Activated CD4-positive, alpha-beta T cell treated with anti-CD3 and anti-CD28 coated beads for 36 hours (primary cell): ENCODE results near the gene IRF2BP2. TPM values are rescaled to one million over a fixed set of nuclear protein-coding genes. Genes with fewer than 3 reads are reported as not detected.
"Not testable (repeated sequence)": the region's sequence is repeated elsewhere in the genome, so short reads cannot be mapped to it uniquely, and the experiment has no call there.

ENCODE experiments used
- ATAC-seq: fragments of 200-7000 bp; cut with Tn5 transposase; one replicate; pipeline ENCODE4 v1.10.0; 2021; ENCODE audit warnings: mild to moderate bottlenecking, moderate library complexity
- CTCF ChIA-PET: fragments of 350-600 bp; sonication (Branson Sonifier 250); formaldehyde crosslinking; loops from one replicate; lab custom pipeline; 2021; ENCODE audit warnings: antibody characterized with exemption; lab: Charles Lee
- POLR2A ChIA-PET: fragments of 350-600 bp; sonication (Branson Sonifier 250); formaldehyde crosslinking; loops from one replicate; lab custom pipeline; 2021; ENCODE audit warnings: antibody characterized with exemption, inconsistent platforms; lab: Charles Lee
- DNase-seq: peaks from one replicate; pipeline ENCODE4 v3.0.0-alpha.2; 2020
- H3K27ac Mint-ChIP-seq: one replicate; pipeline ENCODE4 v1.8.0; 2021; ENCODE audit warnings: mixed read lengths
- H3K27me3 Mint-ChIP-seq: one replicate; pipeline ENCODE4 v1.8.0; 2021; ENCODE audit warnings: mixed read lengths
- H3K36me3 Mint-ChIP-seq: one replicate; pipeline ENCODE4 v1.8.0; 2021; ENCODE audit warnings: low read depth, mixed read lengths
- H3K4me1 Mint-ChIP-seq: one replicate; pipeline ENCODE4 v1.8.0; 2021; ENCODE audit warnings: mixed read lengths
- H3K4me3 Mint-ChIP-seq: one replicate; pipeline ENCODE4 v1.8.0; 2021; ENCODE audit warnings: mild to moderate bottlenecking, moderate library complexity, mixed read lengths
- H3K9me3 Mint-ChIP-seq: one replicate; pipeline ENCODE4 v1.8.0; 2021; ENCODE audit warnings: low read depth, mixed read lengths
- intact Hi-C, 2 experiments: fragments of 100-400 bp; cut with DNase I in 1 of 2; cut with micrococcal nuclease in 1 of 2; formaldehyde crosslinking; loops; one replicate each; pipeline versions ENCODE4 v1.14.2 to v1.15.1; 2022 to 2024; cut with DNase I, micrococcal nuclease
- total RNA-seq, 2 experiments: library from RNA; stranded (reverse); gene quantifications; one replicate each; pipeline ENCODE4 v1.2.3, GENCODE V29; 2021

IRF2BP2 gene
- total RNA-seq, 2 experiments from 2014 or later, result 132 to 200 TPM

- ChIA-PET CTCF (no interaction called here), POLR2A (no interaction called here)
- Mint-ChIP-seq H3K36me3 (no peaks in the 10 kb centered on the region), H3K27me3 (no peaks in the 10 kb centered on the region), H3K4me1 (no peaks in the 10 kb centered on the region), H3K27ac (no peak overlapping the region), H3K9me3 (peaks cover 5% of the 10 kb centered on the region), H3K4me3 (no peak overlapping the region)
- intact Hi-C loops, result no loop called here
- no peak for DNase-seq
- no peak for ATAC-seq
These were observed 36.0 kb upstream of the IRF2BP2 start for GRCh38 chr1:234645964-234646363.

DNA sequence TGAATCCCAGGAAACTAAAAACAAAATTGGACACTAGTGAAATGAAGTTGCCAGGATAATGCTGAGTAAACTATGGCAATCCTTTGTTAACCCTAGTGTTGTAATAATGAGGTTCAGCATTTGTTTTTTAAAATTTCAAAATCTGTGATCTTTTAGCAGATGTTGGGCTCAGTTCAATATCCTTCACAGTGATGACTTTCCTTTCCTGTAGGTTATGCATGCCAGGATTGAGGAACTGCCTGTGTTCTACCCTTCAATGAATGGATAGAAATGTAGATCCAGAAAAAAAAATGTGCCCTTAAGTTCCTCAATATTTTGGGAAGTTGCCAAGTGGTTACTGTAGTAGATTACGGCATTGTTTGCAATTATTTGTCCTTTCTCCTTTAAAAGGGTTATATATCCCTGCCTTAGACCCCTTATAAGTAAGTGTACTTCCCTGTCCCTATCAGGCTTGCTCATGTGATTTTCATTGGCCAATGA lies 35.5 kb upstream of the IRF2BP2 start:
- Mint-ChIP-seq H3K36me3 (no peaks in the 10 kb centered on the region), H3K4me1 (no peaks in the 10 kb centered on the region), H3K4me3 (no peak overlapping the region), H3K9me3 (peaks cover 5% of the 10 kb centered on the region), H3K27ac (no peak overlapping the region), H3K27me3 (no peaks in the 10 kb centered on the region)
- POLR2A ChIA-PET, result no interaction called here
- DNase-seq (no peak), ATAC-seq (no peak)
- intact Hi-C loops, result no loop called here
- CTCF ChIA-PET, result no interaction called here

- no peak overlapping the region for H3K4me3 Mint-ChIP-seq
These were observed 35.0 kb upstream of the IRF2BP2 start for GRCh38 chr1:234644928-234645327.

GRCh38 chr1:234643850-234644134 lies 33.8 kb upstream of the IRF2BP2 start:
- no peaks in the 10 kb centered on the region for H3K36me3 Mint-ChIP-seq
- H3K27ac Mint-ChIP-seq, result no peak overlapping the region
- intact Hi-C loops, result no loop called here
- ATAC-seq (no peak), DNase-seq (no peak)
- H3K9me3 Mint-ChIP-seq, result peaks cover 5% of the 10 kb centered on the region
- ChIA-PET POLR2A (no interaction called here), CTCF (interaction anchor here (0.5 to 0.7 kb wide), 2 partner anchors 101 to 128 kb away, joined by 3 read pairs; no protein-coding TSS in a partner anchor)
- H3K27me3 Mint-ChIP-seq, result no peaks in the 10 kb centered on the region
- H3K4me1 Mint-ChIP-seq, result no peaks in the 10 kb centered on the region
- H3K4me3 Mint-ChIP-seq, result no peak overlapping the region

More at GRCh38 chr1:234644928-234645327, 35.0 kb upstream of the IRF2BP2 start:
- ATAC-seq (no peak), DNase-seq (no peak)
- intact Hi-C loops, result no loop called here
- H3K27ac Mint-ChIP-seq, result no peak overlapping the region
- ChIA-PET CTCF (no interaction called here), POLR2A (no interaction called here)
- no peaks in the 10 kb centered on the region for H3K27me3 Mint-ChIP-seq
- H3K4me1 Mint-ChIP-seq, result no peaks in the 10 kb centered on the region
- no peaks in the 10 kb centered on the region for H3K36me3 Mint-ChIP-seq
- peaks cover 5% of the 10 kb centered on the region for H3K9me3 Mint-ChIP-seq

DNA sequence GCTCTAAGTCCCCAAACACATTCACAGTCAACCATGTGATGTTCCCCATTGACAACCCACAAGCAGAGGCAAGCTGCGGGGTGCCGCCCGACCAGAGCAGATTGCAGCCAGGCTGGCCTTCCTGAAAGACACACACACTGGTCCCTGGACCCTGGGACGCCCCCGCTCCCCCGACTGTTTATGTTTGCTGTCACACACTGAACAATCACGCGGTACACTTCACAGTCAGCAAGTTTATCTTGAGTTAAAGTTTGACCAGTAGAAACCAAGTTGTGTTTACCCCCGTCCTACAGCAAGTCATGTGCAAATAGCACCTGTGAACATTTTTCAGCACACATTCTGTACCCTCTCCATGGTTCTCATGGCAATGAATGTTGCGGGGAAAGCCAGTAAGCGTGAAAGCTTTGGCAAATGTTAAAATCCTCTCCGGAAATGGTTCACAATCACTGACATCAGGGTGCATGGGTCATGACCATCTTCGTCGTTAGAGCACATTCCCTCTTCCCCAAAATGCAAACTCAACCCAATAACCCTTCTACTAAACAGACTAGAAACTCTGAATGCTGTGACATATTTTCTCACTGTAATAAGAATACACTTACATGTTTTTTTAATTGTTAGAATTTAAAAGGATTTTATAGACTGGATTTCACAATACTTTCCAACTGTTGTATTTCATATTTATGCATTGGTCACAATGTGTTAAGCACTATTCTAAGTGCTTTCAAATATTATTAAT lies 33.3 kb upstream of the IRF2BP2 start:
- H3K27ac Mint-ChIP-seq, result no peak overlapping the region
- no peak overlapping the region for H3K4me3 Mint-ChIP-seq
- H3K27me3 Mint-ChIP-seq, result no peaks in the 10 kb centered on the region
- intact Hi-C loops, result no loop called here
- ATAC-seq (no peak), DNase-seq (no peak)
- ChIA-PET POLR2A (no interaction called here), CTCF (no interaction called here)
- no peaks in the 10 kb centered on the region for H3K36me3 Mint-ChIP-seq
- no peaks in the 10 kb centered on the region for H3K4me1 Mint-ChIP-seq
- peaks cover 5% of the 10 kb centered on the region for H3K9me3 Mint-ChIP-seq

DNA sequence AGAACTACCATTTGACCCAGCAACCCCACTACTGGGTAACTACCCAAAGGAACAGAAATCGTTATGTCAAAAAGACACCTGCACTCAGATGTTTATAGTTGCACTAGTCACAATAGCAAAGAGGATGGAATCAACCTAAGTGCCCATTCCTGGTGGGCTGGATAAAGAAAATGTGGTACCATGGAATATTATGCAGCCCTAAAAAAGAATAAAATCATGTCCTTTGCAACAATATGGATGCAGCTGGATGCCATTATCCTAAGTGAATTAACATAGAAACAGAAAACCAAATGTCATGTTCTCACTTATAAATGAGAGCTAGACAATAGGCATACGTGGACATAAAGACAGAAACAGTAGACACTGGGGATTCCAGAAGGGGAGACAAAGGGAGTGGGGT lies 32.5 kb upstream of the IRF2BP2 start:
- H3K4me1 Mint-ChIP-seq, result no peaks in the 10 kb centered on the region
- H3K27ac Mint-ChIP-seq, result no peak overlapping the region
- no peaks in the 10 kb centered on the region for H3K27me3 Mint-ChIP-seq
- H3K4me3 Mint-ChIP-seq, result no peak overlapping the region
- intact Hi-C loops, result no loop called here
- CTCF ChIA-PET, result no interaction called here
- POLR2A ChIA-PET, result no interaction called here
- H3K9me3 Mint-ChIP-seq, result peaks cover 5% of the 10 kb centered on the region
- ATAC-seq (no peak), DNase-seq (no peak)
- H3K36me3 Mint-ChIP-seq, result no peaks in the 10 kb centered on the region

DNA sequence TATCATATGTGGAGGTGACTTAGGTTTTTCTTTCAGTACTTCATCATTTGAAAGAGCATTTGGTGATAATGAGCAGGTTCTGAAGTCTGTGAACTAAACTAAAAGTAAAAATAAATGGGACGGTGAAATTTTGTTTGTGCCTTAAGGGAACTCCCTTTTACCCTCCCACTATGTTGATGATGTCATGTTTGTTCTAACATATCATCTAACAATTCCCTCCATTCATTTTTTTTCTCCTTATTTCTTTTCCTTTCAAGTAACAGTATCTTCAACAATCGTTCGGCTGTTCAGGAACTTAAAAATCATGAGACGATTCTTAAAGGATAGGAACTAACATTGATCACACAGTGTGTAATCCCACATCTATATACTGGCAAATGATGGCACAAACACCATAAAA lies 30.0 kb upstream of the IRF2BP2 start:
- DNase-seq (no peak), ATAC-seq (no peak)
- H3K27me3 Mint-ChIP-seq, result no peaks in the 10 kb centered on the region
- no peak overlapping the region for H3K27ac Mint-ChIP-seq
- no peak overlapping the region for H3K4me3 Mint-ChIP-seq
- no peaks in the 10 kb centered on the region for H3K4me1 Mint-ChIP-seq
- H3K9me3 Mint-ChIP-seq, result no peaks in the 10 kb centered on the region
- POLR2A ChIA-PET, result no interaction called here
- H3K36me3 Mint-ChIP-seq, result no peaks in the 10 kb centered on the region
- CTCF ChIA-PET, result no interaction called here
- intact Hi-C loops, result no loop called here

- no peaks in the 10 kb centered on the region for H3K4me1 Mint-ChIP-seq
- no peak overlapping the region for H3K27ac Mint-ChIP-seq
- no peak overlapping the region for H3K4me3 Mint-ChIP-seq
- H3K9me3 Mint-ChIP-seq, result no peaks in the 10 kb centered on the region
- no peaks in the 10 kb centered on the region for H3K36me3 Mint-ChIP-seq
- DNase-seq (no peak), ATAC-seq (no peak)
- intact Hi-C loops, result no loop called here
- ChIA-PET CTCF (interaction anchor here (0.6 kb wide), 1 partner anchor 53 kb away, joined by 3 read pairs; no protein-coding TSS in a partner anchor), POLR2A (no interaction called here)
- no peaks in the 10 kb centered on the region for H3K27me3 Mint-ChIP-seq
These were observed 29.1 kb upstream of the IRF2BP2 start for GRCh38 chr1:234638832-234639799.

GRCh38 chr1:234634922-234635321 lies 24.9 kb upstream of the IRF2BP2 start:
- H3K4me3 Mint-ChIP-seq, H3K27ac Mint-ChIP-seq, H3K36me3 Mint-ChIP-seq, ATAC-seq, POLR2A ChIA-PET, H3K27me3 Mint-ChIP-seq, H3K9me3 Mint-ChIP-seq, H3K4me1 Mint-ChIP-seq, DNase-seq, intact Hi-C loops: not testable (repeated sequence)
- CTCF ChIA-PET, result interaction anchor here (0.6 kb wide), 1 partner anchor 15 kb away, joined by 3 read pairs; no protein-coding TSS in a partner anchor

GRCh38 chr1:234634387-234634786 lies 24.4 kb upstream of the IRF2BP2 start:
- Mint-ChIP-seq H3K9me3 (no peaks in the 10 kb centered on the region), H3K4me1 (no peaks in the 10 kb centered on the region), H3K36me3 (no peaks in the 10 kb centered on the region), H3K27ac (no peak overlapping the region), H3K27me3 (no peaks in the 10 kb centered on the region), H3K4me3 (no peak overlapping the region)
- intact Hi-C loops, result no loop called here
- ATAC-seq, result peak; percentile 26
- ChIA-PET CTCF (no interaction called here), POLR2A (no interaction called here)
- DNase-seq, result no peak

- no peaks in the 10 kb centered on the region for H3K36me3 Mint-ChIP-seq
- no peak overlapping the region for H3K4me3 Mint-ChIP-seq
- ATAC-seq (no peak), DNase-seq (no peak)
- H3K27ac Mint-ChIP-seq, result no peak overlapping the region
- POLR2A ChIA-PET, result no interaction called here
- H3K4me1 Mint-ChIP-seq, result no peaks in the 10 kb centered on the region
- intact Hi-C loops, result no loop called here
- no peaks in the 10 kb centered on the region for H3K9me3 Mint-ChIP-seq
- CTCF ChIA-PET, result interaction anchor here (0.6 to 1.6 kb wide), 2 partner anchors 60 to 69 kb away, joined by 3 read pairs; no protein-coding TSS in a partner anchor
- no peaks in the 10 kb centered on the region for H3K27me3 Mint-ChIP-seq
These were observed 23.4 kb upstream of the IRF2BP2 start for GRCh38 chr1:234633246-234634003.
